ENCODE measurements around the gene CAPN10. TPM values are rescaled to one million over a fixed set of nuclear protein-coding genes. Genes with fewer than 3 reads are reported as not detected.

Gene CAPN10
- polyA plus RNA-seq, 2 of the 4 experiments (the other 2 are of a cell fraction) = 8.4 to 15.8 TPM

- H3K4me3 ChIP-seq = no peak overlapping the region
- TF ChIP-seq FOXS1 (CRISPR knock-in tag; IDR thresholded peaks at IDR 0.05) (no peak), NR3C1 (IDR thresholded peaks at IDR 0.05) (no peak), JUNB (IDR thresholded peaks at IDR 0.05) (no peak), E2F6 (IDR thresholded peaks at IDR 0.05; ENCODE audit: borderline replicate concordance, low read depth) (no peak), ZC3H11A (IDR thresholded peaks at IDR 0.05) (no peak), CBX8 (IDR thresholded peaks at IDR 0.05) (no peak), NFE2L2 (conservative IDR thresholded peaks at IDR 0.05; ENCODE audit: low read length) (no peak), CTCF (IDR thresholded peaks at IDR 0.05) (no peak), MYC (IDR thresholded peaks at IDR 0.05; ENCODE audit: borderline replicate concordance, low read length) (no peak), HOXB13 (CRISPR knock-in tag; IDR thresholded peaks at IDR 0.05; ENCODE audit: low read depth) (no peak), ELK1 (IDR thresholded peaks at IDR 0.05; ENCODE audit: low read depth, low read length) (no peak), ATOH8 (CRISPR knock-in tag; IDR thresholded peaks at IDR 0.05; ENCODE audit: low read depth) (no peak), HEYL (CRISPR knock-in tag; IDR thresholded peaks at IDR 0.05) (no peak), CHD4 (IDR thresholded peaks at IDR 0.05; ENCODE audit: borderline replicate concordance) (no peak), MAX (IDR thresholded peaks at IDR 0.05) (no peak), EHF (CRISPR knock-in tag; IDR thresholded peaks at IDR 0.05) (no peak), RARB (CRISPR knock-in tag; IDR thresholded peaks at IDR 0.05) (no peak), BCL3 (IDR thresholded peaks at IDR 0.05) (no peak)
- FAIRE-seq (no peak), DNase-seq (ENCODE audit: low read depth in 1 of 2, low spot score in 1 of 2) (no peak), ATAC-seq (no peak)
- POLR2A ChIA-PET = no interaction called here
- no peak overlapping the region for H3K4me2 ChIP-seq
- H3K27ac ChIP-seq = no peak overlapping the region
- CTCF ChIA-PET = no interaction called here
- no peaks in the 10 kb centered on the region for H3K4me1 ChIP-seq
- WGBS (ENCODE audit: missing lambda C conversion rate) = 44% methylated on average over 3 of the region's 3 CpGs
- peaks cover 15% of the 10 kb centered on the region for H3K9me3 ChIP-seq
Observed at GRCh38 chr2:240635998-240636547, 49.5 kb downstream of the CAPN10 start.

GRCh38 chr2:240636563-240637115 is 50.1 kb downstream of the CAPN10 start:
- 39% methylated on average over 10 of the region's 11 CpGs for WGBS (ENCODE audit: missing lambda C conversion rate)

More at GRCh38 chr2:240636563-240637115, 50.1 kb downstream of the CAPN10 start:
- ATAC-seq = no peak
- DNase-seq (ENCODE audit: low read depth in 1 of 2, low spot score in 1 of 2) = no peak
- peaks cover 15% of the 10 kb centered on the region for H3K9me3 ChIP-seq
- no peaks in the 10 kb centered on the region for H3K4me1 ChIP-seq
- no peak overlapping the region for H3K27ac ChIP-seq
- H3K4me3 ChIP-seq = no peak overlapping the region
- TF ChIP-seq ZNF302 (CRISPR knock-in tag; IDR thresholded peaks at IDR 0.05) (no peak), NFE2L2 (conservative IDR thresholded peaks at IDR 0.05; ENCODE audit: low read length) (no peak), KDM1A (IDR thresholded peaks at IDR 0.05; ENCODE audit: low read depth) (no peak), HOXB13 (CRISPR knock-in tag; IDR thresholded peaks at IDR 0.05; ENCODE audit: low read depth) (no peak), HOXB5 (CRISPR knock-in tag; IDR thresholded peaks at IDR 0.05) (no peak), GATA3 (IDR thresholded peaks at IDR 0.05; ENCODE audit: borderline replicate concordance) (no peak), ZC3H11A (IDR thresholded peaks at IDR 0.05) (no peak), FOSL2 (IDR thresholded peaks at IDR 0.05) (no peak), FOSL2 (CRISPR knock-in tag; IDR thresholded peaks at IDR 0.05) (no peak), E2F6 (IDR thresholded peaks at IDR 0.05; ENCODE audit: borderline replicate concordance, low read depth) (no peak), MAX (IDR thresholded peaks at IDR 0.05) (no peak), ZSCAN20 (CRISPR knock-in tag; IDR thresholded peaks at IDR 0.05) (no peak)
- ChIA-PET POLR2A (no interaction called here), CTCF (no interaction called here)
- no peak overlapping the region for H3K4me2 ChIP-seq
- FAIRE-seq = no peak
